GM18499 (cell line): ENCODE measurements around the gene MEF2C.

Source experiments
- ATAC-seq: cut with Tn5 transposase; IDR thresholded peaks from one replicate; pipeline ENCODE4 v1.9.1; 2021; ENCODE audit warnings: moderate number of reproducible peaks; ENCODE audit not compliant: insufficient read depth, unreplicated experiment

The MEF2C gene

GRCh38 chr5:88732181-88732633 lies 150.8 kb downstream of the MEF2C start:
- ATAC-seq: peak; percentile 41

GRCh38 chr5:88729829-88730182 lies 153.2 kb downstream of the MEF2C start:
- ATAC-seq: no peak

- ATAC-seq: no peak
These were observed 153.7 kb downstream of the MEF2C start for GRCh38 chr5:88729084-88729828.

- ATAC-seq: no peak
These were observed 155.2 kb downstream of the MEF2C start for GRCh38 chr5:88727705-88728313.

GRCh38 chr5:88725454-88725853 lies 157.5 kb downstream of the MEF2C start:
- ATAC-seq: no peak

- no peak for ATAC-seq
These were observed 158.8 kb downstream of the MEF2C start for GRCh38 chr5:88724201-88724600.

GRCh38 chr5:88722546-88723073 lies 160.4 kb downstream of the MEF2C start:
- ATAC-seq: no peak

- ATAC-seq: no peak
These were observed 163.6 kb downstream of the MEF2C start for GRCh38 chr5:88719434-88719833.

GRCh38 chr5:88718736-88719135 lies 164.2 kb downstream of the MEF2C start:
- no peak for ATAC-seq

- no peak for ATAC-seq
These were observed 166.9 kb downstream of the MEF2C start for GRCh38 chr5:88716101-88716500.

GRCh38 chr5:88715503-88715902 lies 167.5 kb downstream of the MEF2C start:
- ATAC-seq: no peak

GRCh38 chr5:88713818-88714217 lies 169.2 kb downstream of the MEF2C start:
- no peak for ATAC-seq

GRCh38 chr5:88708682-88709398 lies 174.1 kb downstream of the MEF2C start:
- ATAC-seq: no peak

GRCh38 chr5:88708021-88708420 lies 175.0 kb downstream of the MEF2C start:
- no peak for ATAC-seq

- no peak for ATAC-seq
These were observed 175.6 kb downstream of the MEF2C start for GRCh38 chr5:88707216-88707965.

GRCh38 chr5:88702332-88702731 lies 180.7 kb downstream of the MEF2C start:
- no peak for ATAC-seq

GRCh38 chr5:88700121-88700520 lies 182.9 kb downstream of the MEF2C start:
- ATAC-seq: no peak

- no peak for ATAC-seq
These were observed 184.7 kb downstream of the MEF2C start for GRCh38 chr5:88698290-88698689.

GRCh38 chr5:88696466-88696865 lies 186.5 kb downstream of the MEF2C start:
- ATAC-seq: no peak

GRCh38 chr5:88695931-88696330 lies 187.1 kb downstream of the MEF2C start:
- no peak for ATAC-seq
